HEK293T (cell line): ENCODE data around the gene RABAC1.

Source experiments
- ELF4 ChIP-seq: fragments of 450-650 bp; IDR thresholded peaks from 2 replicates; pipeline ENCODE4 v1.6.1; 2017; ENCODE audit warnings: antibody characterized with exemption
- SP1 ChIP-seq: fragments of 450-650 bp; IDR thresholded peaks from 2 replicates; pipeline ENCODE4 v1.6.1; 2017
- SUZ12 ChIP-seq: fragments of 450-650 bp; IDR thresholded peaks from 2 replicates; pipeline ENCODE4 v1.6.1; 2016; ENCODE audit warnings: mild to moderate bottlenecking

GRCh38 chr19:41999071-41999877 lies 40.2 kb upstream of the RABAC1 start:
- TF ChIP-seq ELF4, result no peak
- no peak for TF ChIP-seq SP1
- no peak for TF ChIP-seq SUZ12
